Activated CD4-positive, alpha-beta memory T cell treated with anti-CD3 and anti-CD28 coated beads for 36 hours (primary cell): ENCODE data around the gene POLR1A. TPM values are rescaled to one million over a fixed set of nuclear protein-coding genes. Genes with fewer than 3 reads are reported as not detected.

Experiments
- CTCF ChIA-PET: fragments of 350-600 bp; sonication (Branson Sonifier 250); formaldehyde crosslinking; loops from one replicate; lab custom pipeline; 2021; ENCODE audit warnings: antibody characterized with exemption, inconsistent platforms; lab: Charles Lee
- POLR2A ChIA-PET: fragments of 350-600 bp; sonication (Branson Sonifier 250); formaldehyde crosslinking; loops from one replicate; lab custom pipeline; 2021; ENCODE audit warnings: antibody characterized with exemption; lab: Charles Lee
- DNase-seq: peaks from one replicate; pipeline ENCODE4 v3.0.0-alpha.2; 2020
- H3K27ac Mint-ChIP-seq: one replicate; pipeline ENCODE4 v1.8.0; 2021; ENCODE audit warnings: mixed read lengths
- H3K27me3 Mint-ChIP-seq: one replicate; pipeline ENCODE4 v1.8.0; 2021; ENCODE audit warnings: mixed read lengths
- H3K36me3 Mint-ChIP-seq: one replicate; pipeline ENCODE4 v1.8.0; 2021; ENCODE audit warnings: mixed read lengths
- H3K4me1 Mint-ChIP-seq: one replicate; pipeline ENCODE4 v1.8.0; 2021; ENCODE audit warnings: low read depth, mixed read lengths
- H3K4me3 Mint-ChIP-seq: one replicate; pipeline ENCODE4 v1.8.0; 2021; ENCODE audit warnings: mild to moderate bottlenecking, mixed read lengths
- H3K9me3 Mint-ChIP-seq: one replicate; pipeline ENCODE4 v1.8.0; 2021; ENCODE audit warnings: mixed read lengths
- intact Hi-C: fragments of 100-400 bp; cut with micrococcal nuclease; formaldehyde crosslinking; loops from one replicate; pipeline ENCODE4 v1.15.1; 2023
- total RNA-seq, 2 experiments: library from RNA; stranded (reverse); gene quantifications; one replicate each; pipeline ENCODE4 v1.2.3, GENCODE V29; 2021

The POLR1A gene
- total RNA-seq, 2 experiments from 2014 or later = 27.2 to 33.8 TPM

DNA sequence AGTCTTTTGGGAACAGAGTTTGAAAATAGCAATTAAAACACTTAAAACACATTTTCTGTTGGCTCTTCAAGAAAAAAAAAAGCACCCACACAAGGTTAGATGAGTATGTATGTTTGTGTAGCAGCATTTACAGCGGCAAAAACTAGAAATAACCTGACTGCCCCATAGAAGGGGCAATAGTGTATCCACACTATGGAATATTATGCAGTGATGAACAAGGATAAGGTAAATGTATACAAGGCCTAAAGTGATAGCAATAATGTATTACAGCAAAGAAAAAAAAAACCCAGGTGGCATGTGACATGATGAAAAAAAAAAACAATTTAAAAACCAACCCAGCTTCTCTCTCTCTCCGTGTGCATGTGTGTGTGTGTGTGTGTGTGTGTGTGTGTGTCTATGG is 34.8 kb downstream of the POLR1A start:
- peaks cover 13% of the 10 kb centered on the region for H3K4me1 Mint-ChIP-seq
- H3K27me3 Mint-ChIP-seq = no peaks in the 10 kb centered on the region
- ChIA-PET POLR2A (no interaction called here), CTCF (interaction anchor here (1.0 kb wide), 1 partner anchor 240 kb away, joined by 4 read pairs; no protein-coding TSS in a partner anchor)
- H3K36me3 Mint-ChIP-seq = peaks cover 62% of the 10 kb centered on the region
- H3K9me3 Mint-ChIP-seq = no peaks in the 10 kb centered on the region
- intact Hi-C loops = no loop called here
- no peak overlapping the region for H3K4me3 Mint-ChIP-seq
- no peak overlapping the region for H3K27ac Mint-ChIP-seq
- no peak for DNase-seq

DNA sequence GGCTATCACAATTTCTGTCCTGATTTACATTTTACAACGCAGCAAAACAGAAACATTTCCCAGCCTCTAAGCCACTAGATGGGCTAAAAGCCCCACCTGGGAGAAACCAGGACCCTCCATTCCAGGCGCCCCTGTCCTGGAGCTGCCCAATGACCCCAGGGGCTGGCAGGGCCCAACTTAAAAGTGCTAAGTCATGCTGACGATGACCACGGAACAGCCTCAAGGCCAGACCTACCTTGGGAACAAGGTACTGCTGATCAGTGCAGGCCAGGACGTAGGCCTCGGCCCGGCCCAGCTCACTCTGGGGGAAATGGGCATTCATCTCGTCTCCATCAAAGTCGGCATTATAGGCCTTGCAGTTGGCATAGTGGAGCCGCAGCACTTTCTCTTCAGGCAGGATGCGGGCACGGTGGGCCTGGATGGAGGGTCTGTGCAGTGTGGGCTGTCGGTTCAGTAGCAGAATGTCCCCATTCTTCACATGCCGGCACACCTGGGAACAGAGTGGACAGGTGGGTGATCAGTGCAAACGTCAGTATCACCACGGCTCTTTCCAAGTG is 35.8 kb downstream of the POLR1A start:
- ChIA-PET POLR2A (interaction anchor here (0.6 kb wide), 1 partner anchor 29 kb away, joined by 3 read pairs; no protein-coding TSS in a partner anchor), CTCF (interaction anchor here (1.0 kb wide), 1 partner anchor 239 kb away, joined by 4 read pairs; no protein-coding TSS in a partner anchor)
- Mint-ChIP-seq H3K4me1 (peaks cover 13% of the 10 kb centered on the region), H3K27me3 (no peaks in the 10 kb centered on the region), H3K9me3 (no peaks in the 10 kb centered on the region), H3K36me3 (peaks cover 66% of the 10 kb centered on the region), H3K27ac (no peak overlapping the region), H3K4me3 (no peak overlapping the region)
- intact Hi-C loops = no loop called here
- no peak for DNase-seq

DNA sequence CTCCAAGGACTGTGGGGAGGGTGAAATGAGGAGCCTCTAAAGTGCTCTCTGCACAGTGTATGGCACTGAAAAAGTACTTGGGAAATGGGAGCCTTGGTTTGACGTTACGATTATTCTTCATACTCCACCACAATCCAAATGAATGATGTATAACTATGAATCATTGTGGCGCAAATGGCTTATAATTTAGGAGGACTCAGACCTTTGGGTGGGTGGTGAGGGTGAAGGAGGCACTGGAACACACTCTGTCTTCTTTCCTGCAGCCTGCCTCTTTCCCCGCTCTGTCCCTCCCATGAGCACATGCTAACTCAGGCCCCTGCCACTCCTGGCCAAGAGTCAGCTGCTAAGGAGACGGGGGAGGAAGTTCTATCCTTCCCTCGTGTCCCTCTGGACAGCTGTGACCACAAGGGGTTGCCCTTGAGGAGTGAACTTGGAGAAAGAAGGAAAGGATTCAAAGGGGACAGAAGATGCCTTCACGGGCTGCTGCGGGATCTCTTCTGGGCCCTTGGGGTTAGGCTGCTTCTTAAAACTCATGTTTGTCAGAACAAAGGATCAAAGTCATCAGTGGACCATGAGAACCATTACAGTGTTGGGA is 36.5 kb downstream of the POLR1A start:
- peaks cover 70% of the 10 kb centered on the region for H3K36me3 Mint-ChIP-seq
- intact Hi-C loops = no loop called here
- H3K27me3 Mint-ChIP-seq = no peaks in the 10 kb centered on the region
- H3K4me3 Mint-ChIP-seq = no peak overlapping the region
- peaks cover 13% of the 10 kb centered on the region for H3K4me1 Mint-ChIP-seq
- POLR2A ChIA-PET = interaction anchor here (0.6 kb wide), 1 partner anchor 28 kb away, joined by 3 read pairs; no protein-coding TSS in a partner anchor
- peaks cover 3% of the 10 kb centered on the region for H3K9me3 Mint-ChIP-seq
- no peak for DNase-seq
- CTCF ChIA-PET = no interaction called here
- no peak overlapping the region for H3K27ac Mint-ChIP-seq

DNA sequence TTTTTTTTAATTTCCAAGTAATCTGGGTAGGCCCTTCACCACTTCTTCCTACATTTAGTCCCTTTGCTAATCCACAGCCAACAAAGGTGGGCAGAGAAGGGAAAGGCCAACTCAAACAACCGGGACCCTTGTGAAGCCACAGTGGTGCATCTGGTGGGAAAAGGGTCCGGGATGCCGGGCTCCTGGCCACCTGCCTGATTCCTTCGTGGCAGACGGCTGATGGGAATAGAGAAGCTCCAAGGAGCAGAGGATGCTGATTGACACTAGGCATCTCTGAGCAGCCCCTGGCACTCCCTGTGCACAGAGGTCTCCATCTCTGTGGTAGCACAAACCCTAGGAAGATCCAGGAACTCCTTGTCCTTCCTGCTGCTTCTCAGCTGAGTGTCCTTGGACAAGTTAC is 37.0 kb downstream of the POLR1A start:
- no peak overlapping the region for H3K4me3 Mint-ChIP-seq
- H3K27me3 Mint-ChIP-seq = no peaks in the 10 kb centered on the region
- ChIA-PET POLR2A (no interaction called here), CTCF (interaction anchor here (2.1 kb wide), 1 partner anchor 11 kb away, joined by 10 read pairs; no protein-coding TSS in a partner anchor)
- peaks cover 72% of the 10 kb centered on the region for H3K36me3 Mint-ChIP-seq
- no peak for DNase-seq
- H3K9me3 Mint-ChIP-seq = peaks cover 8% of the 10 kb centered on the region
- H3K27ac Mint-ChIP-seq = no peak overlapping the region
- intact Hi-C loops = loop anchor here (1.0 kb wide), 1 partner anchor 30 kb away; no protein-coding TSS in a partner anchor
- peaks cover 13% of the 10 kb centered on the region for H3K4me1 Mint-ChIP-seq

DNA sequence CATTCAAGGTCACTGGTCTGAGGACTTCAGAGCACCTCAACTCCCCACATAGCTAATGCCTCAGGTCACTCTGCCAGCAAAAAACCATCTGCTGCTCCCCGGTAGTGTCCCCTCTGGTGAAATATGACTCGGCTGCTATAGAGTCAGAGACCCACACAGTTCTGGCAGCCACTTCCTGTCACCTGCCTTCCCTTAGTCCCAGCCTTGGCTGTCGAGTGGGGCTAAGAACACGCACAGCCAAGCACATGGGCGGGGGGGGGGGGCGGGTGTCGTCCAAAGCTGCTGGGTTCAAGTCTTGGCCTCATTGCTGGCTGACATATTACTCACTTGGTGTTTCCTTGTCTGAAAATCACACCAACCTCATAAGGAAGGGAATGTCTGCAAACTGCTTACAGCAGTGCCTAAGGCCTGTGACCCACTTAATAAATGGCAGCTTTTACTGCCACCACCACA is 37.5 kb downstream of the POLR1A start:
- peak; percentile 72 for DNase-seq
- CTCF ChIA-PET = interaction anchor here (2.1 kb wide), 1 partner anchor 12 kb away, joined by 10 read pairs; no protein-coding TSS in a partner anchor
- intact Hi-C loops = loop anchor here (1.0 kb wide), 1 partner anchor 30 kb away; no protein-coding TSS in a partner anchor
- H3K27me3 Mint-ChIP-seq = no peaks in the 10 kb centered on the region
- H3K9me3 Mint-ChIP-seq = peaks cover 8% of the 10 kb centered on the region
- POLR2A ChIA-PET = no interaction called here
- no peak overlapping the region for H3K4me3 Mint-ChIP-seq
- H3K36me3 Mint-ChIP-seq = peaks cover 72% of the 10 kb centered on the region
- peaks cover 13% of the 10 kb centered on the region for H3K4me1 Mint-ChIP-seq
- peak overlapping the region; percentile 29 for H3K27ac Mint-ChIP-seq

DNA sequence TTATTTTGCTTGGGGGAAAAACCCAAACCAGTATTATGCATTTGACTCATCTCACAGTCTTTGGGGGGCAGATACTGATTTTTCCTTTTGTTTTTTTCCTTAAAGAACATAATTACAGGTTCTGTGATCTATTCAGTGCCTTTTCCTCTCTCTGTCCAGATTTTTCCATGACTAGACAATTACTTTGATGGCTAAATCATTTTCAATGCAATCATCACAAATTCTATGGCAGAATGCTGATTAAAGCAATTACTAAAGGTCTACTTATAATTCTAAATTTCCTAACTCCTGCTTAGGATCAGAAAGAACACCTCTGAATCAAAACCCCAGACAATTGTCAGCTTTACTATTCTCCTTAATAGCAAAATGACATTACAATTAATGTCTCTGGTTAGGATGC is 38.8 kb downstream of the POLR1A start:
- H3K4me3 Mint-ChIP-seq = no peak overlapping the region
- ChIA-PET POLR2A (no interaction called here), CTCF (interaction anchor here (2.1 kb wide), 1 partner anchor 13 kb away, joined by 10 read pairs; no protein-coding TSS in a partner anchor)
- H3K27ac Mint-ChIP-seq = no peak overlapping the region
- intact Hi-C loops = no loop called here
- no peaks in the 10 kb centered on the region for H3K27me3 Mint-ChIP-seq
- DNase-seq = no peak
- peaks cover 8% of the 10 kb centered on the region for H3K9me3 Mint-ChIP-seq
- H3K36me3 Mint-ChIP-seq = peaks cover 80% of the 10 kb centered on the region
- peaks cover 13% of the 10 kb centered on the region for H3K4me1 Mint-ChIP-seq

DNA sequence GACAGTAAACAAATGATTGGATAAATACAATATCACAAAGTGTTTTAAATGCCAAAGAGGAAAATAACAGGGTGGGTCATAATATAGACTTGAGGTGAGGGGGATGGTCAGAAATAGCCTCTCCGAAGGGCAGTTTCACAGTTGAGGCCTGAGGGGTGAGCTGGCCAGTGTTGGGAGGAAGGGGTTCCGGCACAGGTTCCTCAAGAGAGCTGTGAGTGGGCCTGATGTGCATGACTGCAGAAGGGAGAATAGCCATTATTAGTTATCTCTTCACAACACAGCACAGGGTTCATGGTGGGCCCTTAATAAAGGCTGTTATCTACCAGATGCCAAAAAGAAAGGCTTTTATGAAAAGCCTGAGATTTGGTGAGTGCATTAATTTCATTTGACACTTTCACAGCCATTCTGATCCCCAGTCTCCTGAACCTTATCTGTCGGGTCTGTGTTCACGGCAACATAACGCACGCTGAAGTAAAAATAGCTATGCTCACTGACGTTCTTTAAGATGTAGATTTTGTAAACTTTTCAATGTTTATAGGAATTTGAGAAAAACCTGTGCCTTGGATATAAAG is 39.6 kb downstream of the POLR1A start:
- ChIA-PET POLR2A (no interaction called here), CTCF (interaction anchor here (0.6 kb wide), 1 partner anchor 1751 kb away, joined by 3 read pairs; no protein-coding TSS in a partner anchor)
- Mint-ChIP-seq H3K36me3 (peaks cover 78% of the 10 kb centered on the region), H3K27ac (no peak overlapping the region), H3K9me3 (peaks cover 8% of the 10 kb centered on the region), H3K4me3 (no peak overlapping the region), H3K27me3 (no peaks in the 10 kb centered on the region), H3K4me1 (peaks cover 13% of the 10 kb centered on the region)
- intact Hi-C loops = no loop called here
- DNase-seq = no peak

DNA sequence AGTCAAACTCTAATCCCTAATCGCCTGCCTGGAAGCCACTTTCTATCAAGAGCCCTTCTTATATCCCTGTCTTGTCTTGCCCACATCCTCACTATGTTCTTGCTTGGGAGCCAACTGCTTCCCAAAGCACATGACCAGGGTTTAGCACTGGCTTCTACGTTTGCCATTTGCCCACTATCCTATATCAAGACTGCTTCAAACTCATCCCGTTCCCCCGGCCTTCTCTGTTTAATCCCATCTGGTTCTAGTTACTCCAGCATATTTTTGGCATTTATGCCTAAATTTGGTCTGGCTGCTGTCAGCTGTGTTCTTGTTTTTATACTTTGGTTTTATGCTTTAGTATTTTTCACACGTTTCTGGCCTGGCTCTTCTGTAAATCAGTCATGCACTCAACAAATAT is 40.2 kb downstream of the POLR1A start:
- H3K4me3 Mint-ChIP-seq = no peak overlapping the region
- no peak for DNase-seq
- H3K27ac Mint-ChIP-seq = no peak overlapping the region
- peaks cover 77% of the 10 kb centered on the region for H3K36me3 Mint-ChIP-seq
- intact Hi-C loops = no loop called here
- H3K27me3 Mint-ChIP-seq = no peaks in the 10 kb centered on the region
- CTCF ChIA-PET = no interaction called here
- POLR2A ChIA-PET = no interaction called here
- peaks cover 13% of the 10 kb centered on the region for H3K4me1 Mint-ChIP-seq
- H3K9me3 Mint-ChIP-seq = peaks cover 8% of the 10 kb centered on the region

DNA sequence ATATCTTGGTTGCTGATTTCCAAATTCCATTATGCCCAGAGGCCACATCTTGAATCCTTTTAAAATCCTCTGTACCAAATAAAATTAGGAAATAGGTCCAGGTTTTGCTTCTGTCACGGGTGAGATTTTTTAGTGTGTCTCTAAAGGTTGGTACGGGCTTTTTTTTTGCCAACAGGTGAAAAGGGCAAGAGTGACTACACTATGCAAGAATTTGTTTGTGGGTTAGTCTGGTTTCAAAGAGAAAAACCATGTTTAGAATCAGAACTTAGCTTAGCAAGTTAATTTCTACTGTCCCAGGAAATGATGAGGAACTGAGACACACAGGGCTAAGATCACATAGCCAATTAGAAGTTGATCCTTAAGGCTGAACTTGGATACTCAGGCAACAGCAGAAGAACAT is 41.7 kb downstream of the POLR1A start:
- no peak for DNase-seq
- no peaks in the 10 kb centered on the region for H3K27me3 Mint-ChIP-seq
- intact Hi-C loops = no loop called here
- H3K36me3 Mint-ChIP-seq = peaks cover 69% of the 10 kb centered on the region
- no peak overlapping the region for H3K4me3 Mint-ChIP-seq
- CTCF ChIA-PET = interaction anchor here (1.7 kb wide), 1 partner anchor 16 kb away, joined by 5 read pairs; no protein-coding TSS in a partner anchor
- H3K27ac Mint-ChIP-seq = no peak overlapping the region
- peaks cover 8% of the 10 kb centered on the region for H3K9me3 Mint-ChIP-seq
- H3K4me1 Mint-ChIP-seq = peaks cover 7% of the 10 kb centered on the region
- POLR2A ChIA-PET = no interaction called here

DNA sequence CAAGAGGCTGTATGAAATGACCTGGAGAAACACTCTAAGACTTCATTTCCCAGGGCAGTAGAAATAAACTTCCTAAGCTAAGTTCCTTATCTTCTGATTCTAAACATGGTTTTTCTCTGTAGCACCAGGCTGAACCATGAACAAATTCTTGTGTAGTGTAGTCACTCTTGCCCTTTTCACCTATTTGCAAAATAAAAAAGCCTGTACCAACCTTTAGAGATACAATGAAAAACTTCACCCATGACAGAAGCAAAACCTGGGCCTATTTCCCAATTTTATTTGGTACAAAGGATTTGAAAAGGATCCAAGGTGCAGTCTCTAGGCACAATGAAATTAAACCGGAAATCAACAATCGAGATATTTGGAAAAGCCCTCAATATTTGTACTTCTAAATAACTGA is 43.6 kb downstream of the POLR1A start:
- ChIA-PET CTCF (interaction anchor here (1.9 kb wide), 1 partner anchor 235 kb away, joined by 6 read pairs; no protein-coding TSS in a partner anchor), POLR2A (no interaction called here)
- H3K9me3 Mint-ChIP-seq = peaks cover 8% of the 10 kb centered on the region
- no peak overlapping the region for H3K4me3 Mint-ChIP-seq
- H3K4me1 Mint-ChIP-seq = no peaks in the 10 kb centered on the region
- no peaks in the 10 kb centered on the region for H3K27me3 Mint-ChIP-seq
- intact Hi-C loops = no loop called here
- peaks cover 64% of the 10 kb centered on the region for H3K36me3 Mint-ChIP-seq
- no peak for DNase-seq
- no peak overlapping the region for H3K27ac Mint-ChIP-seq

DNA sequence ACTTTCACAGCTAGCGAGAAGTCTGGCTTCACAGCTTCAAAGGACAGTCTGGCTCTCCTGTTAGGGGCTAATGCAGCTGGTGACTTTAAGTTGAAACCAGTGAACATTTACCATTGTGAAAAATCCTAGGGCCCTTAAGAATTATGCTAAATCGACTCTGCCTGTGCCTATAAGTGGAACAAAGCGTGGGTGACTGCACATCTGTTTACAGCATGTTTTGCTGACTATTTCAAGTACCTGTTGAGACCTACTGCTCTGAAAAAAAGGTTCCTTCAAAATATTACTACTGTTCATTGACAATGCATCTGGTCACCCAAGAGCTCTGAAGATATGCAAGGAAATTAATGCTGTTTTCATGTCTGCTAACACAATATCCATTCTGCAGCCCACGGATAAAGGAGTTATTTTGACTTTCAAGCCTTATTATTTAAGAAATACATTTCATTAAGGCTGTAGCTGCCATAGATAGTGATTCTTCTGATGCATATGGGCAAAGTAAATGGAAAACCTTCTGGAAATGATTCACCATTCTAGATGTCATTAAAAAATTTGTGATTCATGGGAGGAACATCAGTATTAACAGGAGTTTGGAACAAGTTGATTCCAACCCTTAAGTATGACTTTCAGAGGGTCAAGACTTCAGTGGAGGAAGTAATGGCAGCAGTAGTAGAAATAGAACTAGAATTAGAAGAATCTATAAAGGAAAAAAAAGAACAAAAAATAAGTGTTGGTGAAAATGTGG is 48.9 kb downstream of the POLR1A start:
- intact Hi-C loops = no loop called here
- no peaks in the 10 kb centered on the region for H3K27me3 Mint-ChIP-seq
- POLR2A ChIA-PET = no interaction called here
- H3K27ac Mint-ChIP-seq = no peak overlapping the region
- peaks cover 46% of the 10 kb centered on the region for H3K36me3 Mint-ChIP-seq
- CTCF ChIA-PET = interaction anchor here (0.6 to 0.8 kb wide), 2 partner anchors 230 to 419 kb away, joined by 3 read pairs; no protein-coding TSS in a partner anchor
- H3K9me3 Mint-ChIP-seq = no peaks in the 10 kb centered on the region
- no peak overlapping the region for H3K4me3 Mint-ChIP-seq
- no peak for DNase-seq
- no peaks in the 10 kb centered on the region for H3K4me1 Mint-ChIP-seq
